Tibial nerve (tissue), 4 donors: ENCODE results near the gene SPTBN1. TPM values are rescaled to one million over a fixed set of nuclear protein-coding genes. Genes with fewer than 3 reads are reported as not detected.
A peak's percentile ranks its signal among the peaks of the same experiment; 100 is the strongest.

Experiments used
- DNase-seq, 2 donors: peaks; one replicate each; pipeline ENCODE4 v3.0.0-alpha.2; 2019; ENCODE audit warnings: low spot score in 2 of 2
- H3K27ac ChIP-seq, 4 donors: fragments of 200-600 bp; sonication (generic) in 3 of 4; one replicate each; pipeline ENCODE4 v1.5.1; 2017 to 2019; ENCODE audit warnings: mild to moderate bottlenecking in 1 of 4
- H3K27me3 ChIP-seq, 2 donors: fragments of 200-600 bp; sonication (generic) in 1 of 2; one replicate each; pipeline versions ENCODE4 v1.5.1 to v1.6.0; 2017 to 2019
- H3K36me3 ChIP-seq, 3 donors: fragments of 200-600 bp; sonication (generic); one replicate each; pipeline ENCODE4 v1.5.1; 2018 to 2019
- H3K4me1 ChIP-seq, 4 donors: fragments of 200-600 bp; sonication (generic) in 3 of 4; one replicate each; pipeline ENCODE4 v1.5.1; 2017 to 2019
- H3K4me3 ChIP-seq, 4 donors: fragments of 200-600 bp; sonication (generic) in 3 of 4; one replicate each; pipeline ENCODE4 v1.5.1; 2017 to 2019; ENCODE audit warnings: mild to moderate bottlenecking in 1 of 4, moderate library complexity in 1 of 4
- H3K9me3 ChIP-seq, 4 donors: fragments of 200-600 bp; sonication (generic) in 3 of 4; one replicate each; pipeline ENCODE4 v1.5.1; 2017 to 2019
- CTCF ChIP-seq, 5 experiments: fragments of 200-600 bp in 3 of 5; fragments of 450-650 bp in 2 of 5; sonication (generic) in 3 of 5; IDR thresholded peaks; one replicate each; pipeline ENCODE4 v1.5.1; 2016 to 2019; ENCODE audit warnings: antibody characterized with exemption in 5 of 5, mild to moderate bottlenecking in 3 of 5, moderate library complexity in 2 of 5
- EP300 ChIP-seq, 2 donors: sonication (generic); formaldehyde crosslinking; IDR thresholded peaks; one replicate each; pipeline ENCODE4 v1.6.1; 2017; ENCODE audit warnings: antibody characterized with exemption in 2 of 2, mild to moderate bottlenecking in 1 of 2
- POLR2A ChIP-seq, 2 donors: fragments of 450-650 bp; IDR thresholded peaks; one replicate each; pipeline ENCODE4 v1.6.1; 2017; ENCODE audit warnings: antibody characterized with exemption in 2 of 2, mild to moderate bottlenecking in 2 of 2, moderate library complexity in 2 of 2
- WGBS, 2 donors: methylation state at CpG; one replicate each; pipeline ENCODE4 v1.1.5; 2018; 5-methylcytosine and 5-hydroxymethylcytosine counted together
- total RNA-seq, 4 donors: library from RNA; depleted of rRNA; stranded (reverse); fragments of >200 nt; gene quantifications; one replicate each; pipeline ENCODE4 v1.1.0, GENCODE V29; 2016

Gene SPTBN1
- total RNA-seq, 4 donors from 2014 or later: 670 to 967 (median 890) TPM

GRCh38 chr2:54419855-54420523, 36.1 kb upstream of the SPTBN1 start:
- no peak for TF ChIP-seq EP300 (IDR thresholded peaks at IDR 0.05)
- Histone ChIP-seq H3K36me3 (no peaks in the 10 kb centered on the region), H3K4me3 (peak overlapping the region in 1 of 4 donors; percentile 21), H3K4me1 (peaks cover 0 to 35% (median 11%) of the 10 kb centered on the region in 4 donors), H3K9me3 (no peaks in the 10 kb centered on the region), H3K27ac (peak overlapping the region in 2 of 4 donors; percentile 68 to 77), H3K27me3 (no peaks in the 10 kb centered on the region)
- 16 to 18% methylated on average over 9 of the region's 9 CpGs for WGBS, 2 donors
- DNase-seq: no peak

GRCh38 chr2:54420524-54421172, 35.5 kb upstream of the SPTBN1 start:
- DNase-seq: no peak
- no peak overlapping the region for H3K27ac ChIP-seq
- H3K9me3 ChIP-seq: no peaks in the 10 kb centered on the region
- no peaks in the 10 kb centered on the region for H3K36me3 ChIP-seq
- peaks cover 0 to 35% (median 11%) of the 10 kb centered on the region in 4 donors for H3K4me1 ChIP-seq
- no peaks in the 10 kb centered on the region for H3K27me3 ChIP-seq
- TF ChIP-seq EP300 (IDR thresholded peaks at IDR 0.05) (no peak), POLR2A (IDR thresholded peaks at IDR 0.05) (no peak), CTCF (IDR thresholded peaks at IDR 0.05) (no peak)
- H3K4me3 ChIP-seq: no peak overlapping the region
- 65 to 66% methylated on average over 2 of the region's 2 CpGs for WGBS, 2 donors

GRCh38 chr2:54422072-54422581, 34.0 kb upstream of the SPTBN1 start:
- TF ChIP-seq CTCF (IDR thresholded peaks at IDR 0.05): no peak
- no peak for TF ChIP-seq EP300 (IDR thresholded peaks at IDR 0.05)
- no peak for TF ChIP-seq POLR2A (IDR thresholded peaks at IDR 0.05)
- Histone ChIP-seq H3K27me3 (no peaks in the 10 kb centered on the region), H3K9me3 (no peaks in the 10 kb centered on the region), H3K36me3 (no peaks in the 10 kb centered on the region), H3K4me1 (peaks cover 0 to 35% (median 11%) of the 10 kb centered on the region in 4 donors), H3K27ac (no peak overlapping the region), H3K4me3 (no peak overlapping the region)
- WGBS, 2 donors: 82 to 91% methylated on average over 10 of the region's 10 CpGs
- DNase-seq: no peak

GRCh38 chr2:54423213-54423612, 32.9 kb upstream of the SPTBN1 start:
- no peak for DNase-seq
- Histone ChIP-seq H3K9me3 (no peaks in the 10 kb centered on the region), H3K4me1 (peaks cover 0 to 33% (median 11%) of the 10 kb centered on the region in 4 donors), H3K36me3 (no peaks in the 10 kb centered on the region), H3K4me3 (no peak overlapping the region), H3K27me3 (no peaks in the 10 kb centered on the region), H3K27ac (no peak overlapping the region)
- no peak for TF ChIP-seq CTCF (IDR thresholded peaks at IDR 0.05)
- no peak for TF ChIP-seq POLR2A (IDR thresholded peaks at IDR 0.05)
- no peak for TF ChIP-seq EP300 (IDR thresholded peaks at IDR 0.05)
- 33 to 42% methylated on average over 2 of the region's 2 CpGs for WGBS, 2 donors

- Histone ChIP-seq H3K27ac (no peak overlapping the region), H3K4me1 (peaks cover 0 to 39% (median 7%) of the 10 kb centered on the region in 4 donors), H3K36me3 (no peaks in the 10 kb centered on the region), H3K4me3 (no peak overlapping the region), H3K27me3 (no peaks in the 10 kb centered on the region), H3K9me3 (no peaks in the 10 kb centered on the region)
- WGBS, 2 donors: 68 to 70% methylated on average over 7 of the region's 7 CpGs
- DNase-seq: no peak
- TF ChIP-seq POLR2A (IDR thresholded peaks at IDR 0.05) (no peak), EP300 (IDR thresholded peaks at IDR 0.05) (no peak), CTCF (IDR thresholded peaks at IDR 0.05) (no peak)
Measured at GRCh38 chr2:54424555-54425163, 31.5 kb upstream of the SPTBN1 start.
